DND-41 (cell line): ENCODE measurements around the gene ASB1.

Experiments used
- ATAC-seq: fragments of 200-7000 bp; cut with Tn5 transposase; 3 replicates; pipeline ENCODE4 v1.9.1; 2021; ENCODE audit warnings: low read depth; ENCODE audit not compliant: insufficient read depth
- DNase-seq: peaks from one replicate; pipeline ENCODE4 v3.0.0-alpha.2; 2020
- H2AFZ ChIP-seq: 2 replicates; pipeline ENCODE4 v1.6.0; 2012; ENCODE audit warnings: low read depth, low read length
- H3K27ac ChIP-seq: 2 replicates; pipeline ENCODE4 v1.5.1; 2012; ENCODE audit warnings: low read length, inconsistent platforms
- H3K27me3 ChIP-seq: fragments of 200-600 bp; sonication (generic); 2 replicates; pipeline ENCODE4 v1.6.0; 2012; ENCODE audit warnings: low read length, mild to moderate bottlenecking, inconsistent platforms; ENCODE audit not compliant: insufficient read depth, poor library complexity
- H3K36me3 ChIP-seq: 2 replicates; pipeline ENCODE4 v1.5.1; 2012; ENCODE audit warnings: low read length, inconsistent platforms; ENCODE audit not compliant: insufficient read depth
- H3K4me1 ChIP-seq: 2 replicates; pipeline ENCODE4 v1.5.1; 2012; ENCODE audit warnings: mild to moderate bottlenecking, low read length; ENCODE audit not compliant: insufficient read depth
- H3K4me2 ChIP-seq: 2 replicates; pipeline ENCODE4 v1.6.0; 2012; ENCODE audit warnings: mild to moderate bottlenecking, moderate library complexity, low read length, inconsistent platforms; ENCODE audit not compliant: insufficient read depth
- H3K4me3 ChIP-seq, 2 experiments: fragments of 200-600 bp in 1 of 2; shearing (Covaris generic) in 1 of 2; 2 replicates each; pipeline ENCODE4 v1.5.1; 2012 to 2016; ENCODE audit warnings: inconsistent platforms in 2 of 2, low read length in 2 of 2, mild to moderate bottlenecking in 2 of 2, low read depth in 1 of 2, moderate library complexity in 1 of 2
- H3K79me2 ChIP-seq: 2 replicates; pipeline ENCODE4 v1.6.0; 2012; ENCODE audit warnings: low read length, inconsistent platforms; ENCODE audit not compliant: insufficient read depth
- H3K9ac ChIP-seq: 2 replicates; pipeline ENCODE4 v1.6.0; 2012; ENCODE audit warnings: low read depth, mild to moderate bottlenecking, inconsistent platforms, low read length, moderate library complexity
- H3K9me3 ChIP-seq: 2 replicates; pipeline ENCODE4 v1.5.1; 2012; ENCODE audit warnings: low read length, moderate library complexity, mild to moderate bottlenecking, inconsistent platforms; ENCODE audit not compliant: insufficient read depth, severe bottlenecking
- H4K20me1 ChIP-seq: 2 replicates; pipeline ENCODE4 v1.6.0; 2012; ENCODE audit warnings: low read length; ENCODE audit not compliant: insufficient read depth
- CTCF ChIP-seq: IDR thresholded peaks from 2 replicates; pipeline ENCODE4 v1.5.1; 2012; ENCODE audit warnings: borderline replicate concordance, low read length, moderate library complexity, mild to moderate bottlenecking; ENCODE audit not compliant: poor library complexity, severe bottlenecking; ENCODE audit errors: extremely low read depth
- EZH2 ChIP-seq: IDR thresholded peaks from 3 replicates; pipeline ENCODE4 v1.6.1; 2012; ENCODE audit warnings: borderline replicate concordance, low read depth, mild to moderate bottlenecking, moderate library complexity, low read length, inconsistent platforms; ENCODE audit not compliant: severe bottlenecking

The ASB1 gene

GRCh38 chr2:238397356-238397755 is 29.4 kb upstream of the ASB1 start:
- no peaks in the 10 kb centered on the region for H3K27me3 ChIP-seq
- no peak overlapping the region for H2AFZ ChIP-seq
- peak overlapping the region; percentile 41; the same call in 1 of the 2 replicates for H3K27ac ChIP-seq
- DNase-seq (no peak), ATAC-seq (no peak)
- no peak overlapping the region for H3K4me3 ChIP-seq
- H3K79me2 ChIP-seq = no peaks in the 10 kb centered on the region
- peaks cover 8% of the 10 kb centered on the region for H3K4me1 ChIP-seq
- H3K36me3 ChIP-seq = no peaks in the 10 kb centered on the region
- no peaks in the 10 kb centered on the region for H3K9me3 ChIP-seq
- TF ChIP-seq CTCF = no peak
- no peak overlapping the region for H3K9ac ChIP-seq
- H4K20me1 ChIP-seq = no peaks in the 10 kb centered on the region
- no peak overlapping the region for H3K4me2 ChIP-seq

GRCh38 chr2:238398577-238398976 is 28.1 kb upstream of the ASB1 start:
- no peak overlapping the region for H3K4me3 ChIP-seq
- H3K4me1 ChIP-seq = peaks cover 8% of the 10 kb centered on the region
- no peak overlapping the region for H3K4me2 ChIP-seq
- H3K27ac ChIP-seq = no peak overlapping the region
- no peaks in the 10 kb centered on the region for H3K36me3 ChIP-seq
- H3K27me3 ChIP-seq = no peaks in the 10 kb centered on the region
- no peak for DNase-seq
- H3K79me2 ChIP-seq = no peaks in the 10 kb centered on the region
- no peak overlapping the region for H3K9ac ChIP-seq
- TF ChIP-seq CTCF = no peak
- TF ChIP-seq EZH2 = no peak
- no peak for ATAC-seq
- H2AFZ ChIP-seq = no peak overlapping the region
- H4K20me1 ChIP-seq = no peaks in the 10 kb centered on the region
- no peaks in the 10 kb centered on the region for H3K9me3 ChIP-seq

- Histone ChIP-seq H3K27ac (no peak overlapping the region), H3K4me2 (no peak overlapping the region)
- DNase-seq = no peak
Observed at GRCh38 chr2:238399094-238399493, 27.6 kb upstream of the ASB1 start.

More at GRCh38 chr2:238399094-238399493, 27.6 kb upstream of the ASB1 start:
- Histone ChIP-seq H3K9ac (no peak overlapping the region), H3K36me3 (no peaks in the 10 kb centered on the region), H3K4me1 (peaks cover 8% of the 10 kb centered on the region), H4K20me1 (no peaks in the 10 kb centered on the region), H2AFZ (no peak overlapping the region), H3K79me2 (no peaks in the 10 kb centered on the region), H3K9me3 (no peaks in the 10 kb centered on the region), H3K4me3 (no peak overlapping the region), H3K27me3 (no peaks in the 10 kb centered on the region)
- TF ChIP-seq CTCF (no peak), EZH2 (no peak)
- ATAC-seq = no peak
